Measurements from ENCODE around the gene SLC9A3. TPM values are rescaled to one million over a fixed set of nuclear protein-coding genes. Genes with fewer than 3 reads are reported as not detected.
A peak's percentile ranks its signal among the peaks of the same experiment; 100 is the strongest.
"Not testable (repeated sequence)": the region's sequence is repeated elsewhere in the genome, so short reads cannot be mapped to it uniquely, and the experiment has no call there.

SLC9A3 gene
- total RNA-seq, 1 donor from 2014 or later: 1.1 TPM

DNA sequence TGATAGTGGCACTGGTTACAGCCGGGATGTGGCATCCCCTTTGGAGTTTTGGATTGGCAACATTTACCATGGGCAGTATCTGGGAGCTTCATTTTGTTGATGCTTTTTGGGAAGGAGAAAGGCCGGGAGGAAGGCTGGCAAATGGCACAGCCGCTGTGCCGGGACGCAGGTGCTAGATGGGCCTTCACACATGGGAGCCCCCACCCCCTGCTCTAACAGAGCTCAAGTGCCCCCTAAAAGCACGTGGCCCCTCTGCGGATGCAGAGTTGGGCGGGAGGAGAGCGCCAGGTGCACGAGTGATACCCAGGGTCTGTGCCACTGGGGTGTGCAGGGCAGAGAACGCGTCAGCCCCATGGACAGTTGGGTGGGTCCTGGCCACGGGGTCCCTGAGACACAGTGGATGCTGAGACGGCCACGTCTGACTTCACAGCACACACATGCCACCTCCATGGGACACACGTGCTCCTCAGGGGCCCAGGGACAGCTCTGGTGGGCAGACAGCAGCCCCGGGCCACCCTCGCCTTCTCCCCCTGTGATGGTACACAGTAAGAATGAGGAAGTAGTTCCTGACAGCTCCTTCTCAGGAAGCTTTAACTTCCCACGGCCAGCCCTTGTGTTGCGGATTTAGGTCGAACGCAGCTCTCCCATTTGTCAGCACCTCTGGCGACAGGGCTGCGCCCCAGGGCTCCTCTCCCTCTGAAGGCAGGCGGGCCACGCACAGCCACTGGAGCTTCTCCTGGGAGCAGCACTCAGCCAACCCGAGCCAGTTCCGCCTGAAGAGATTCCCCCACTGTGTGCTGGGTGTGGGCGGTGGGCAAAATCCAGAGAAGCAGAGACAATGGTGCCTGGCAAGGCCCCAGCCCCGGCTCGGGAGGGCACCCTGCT is 10.8 kb downstream of the SLC9A3 start:
- peak in 1 of 2 donors; percentile 37 for ATAC-seq

DNA sequence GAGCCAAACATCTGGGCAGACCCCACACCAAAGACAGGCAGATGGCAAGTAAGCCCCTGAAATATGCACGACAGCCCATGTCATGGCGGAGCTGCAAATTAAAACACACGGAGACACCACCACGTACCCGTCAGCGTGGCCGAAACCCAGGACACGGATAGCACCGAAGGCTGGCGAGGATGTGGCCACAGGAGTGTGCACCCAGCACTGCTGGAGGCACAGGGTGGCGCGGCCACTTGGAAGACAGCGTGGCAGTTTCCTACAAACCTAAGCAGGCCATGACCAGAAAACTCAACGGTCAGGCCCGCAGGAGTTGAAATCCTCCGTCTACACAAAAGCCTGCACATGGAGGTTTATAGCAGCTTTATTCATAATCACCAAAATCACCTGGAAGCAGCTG is 12.8 kb downstream of the SLC9A3 start:
- no peak overlapping the region for H3K4me3 ChIP-seq
- intact Hi-C loops (cut with DNase I): no loop called here
- no peaks in the 10 kb centered on the region for H3K4me1 ChIP-seq
- H3K9me3 ChIP-seq: no peaks in the 10 kb centered on the region
- H3K27me3 ChIP-seq (ENCODE audit: low read depth): peaks cover 24% of the 10 kb centered on the region
- DNase-seq (no peak), ATAC-seq (no peak)
- no peak overlapping the region for H3K27ac ChIP-seq
- TF ChIP-seq, protein P1, sequence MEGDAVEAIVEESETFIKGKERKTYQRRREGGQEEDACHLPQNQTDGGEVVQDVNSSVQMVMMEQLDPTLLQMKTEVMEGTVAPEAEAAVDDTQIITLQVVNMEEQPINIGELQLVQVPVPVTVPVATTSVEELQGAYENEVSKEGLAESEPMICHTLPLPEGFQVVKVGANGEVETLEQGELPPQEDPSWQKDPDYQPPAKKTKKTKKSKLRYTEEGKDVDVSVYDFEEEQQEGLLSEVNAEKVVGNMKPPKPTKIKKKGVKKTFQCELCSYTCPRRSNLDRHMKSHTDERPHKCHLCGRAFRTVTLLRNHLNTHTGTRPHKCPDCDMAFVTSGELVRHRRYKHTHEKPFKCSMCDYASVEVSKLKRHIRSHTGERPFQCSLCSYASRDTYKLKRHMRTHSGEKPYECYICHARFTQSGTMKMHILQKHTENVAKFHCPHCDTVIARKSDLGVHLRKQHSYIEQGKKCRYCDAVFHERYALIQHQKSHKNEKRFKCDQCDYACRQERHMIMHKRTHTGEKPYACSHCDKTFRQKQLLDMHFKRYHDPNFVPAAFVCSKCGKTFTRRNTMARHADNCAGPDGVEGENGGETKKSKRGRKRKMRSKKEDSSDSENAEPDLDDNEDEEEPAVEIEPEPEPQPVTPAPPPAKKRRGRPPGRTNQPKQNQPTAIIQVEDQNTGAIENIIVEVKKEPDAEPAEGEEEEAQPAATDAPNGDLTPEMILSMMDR (IDR thresholded peaks at IDR 0.05): no peak
- no peaks in the 10 kb centered on the region for H3K36me3 ChIP-seq

More for the DNA sequence above, 10.8 kb downstream of the SLC9A3 start:
- no peaks in the 10 kb centered on the region for H3K4me1 ChIP-seq
- no peak overlapping the region for H3K4me3 ChIP-seq
- intact Hi-C loops (cut with DNase I): no loop called here
- H3K36me3 ChIP-seq: no peaks in the 10 kb centered on the region
- no peak overlapping the region for H3K27ac ChIP-seq
- TF ChIP-seq, protein P1 (IDR thresholded peaks at IDR 0.05): no peak
- DNase-seq: no peak
- peaks cover 27% of the 10 kb centered on the region for H3K27me3 ChIP-seq (ENCODE audit: low read depth)
- no peaks in the 10 kb centered on the region for H3K9me3 ChIP-seq

DNA sequence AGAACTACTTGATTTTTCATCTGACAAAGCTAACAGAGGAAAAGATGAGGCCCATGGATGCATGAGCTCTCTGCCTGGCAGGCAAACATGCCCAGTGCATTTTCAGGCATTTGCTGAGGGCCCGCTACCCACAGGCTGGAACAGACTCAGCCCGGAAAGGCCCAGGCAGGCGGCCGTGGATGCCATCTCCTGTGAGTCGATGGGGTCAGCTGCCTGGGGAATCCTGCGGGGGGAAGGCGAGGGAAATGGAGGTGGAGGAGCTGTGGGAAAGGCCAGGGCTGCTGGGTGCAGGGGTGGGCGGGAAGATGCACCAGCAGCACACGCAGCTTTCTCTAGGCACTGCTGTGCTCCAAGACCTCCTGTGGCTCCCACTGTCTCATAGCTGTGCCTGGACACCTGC is 13.7 kb downstream of the SLC9A3 start:
- H3K9me3 ChIP-seq: no peaks in the 10 kb centered on the region
- H3K27me3 ChIP-seq (ENCODE audit: low read depth): peaks cover 27% of the 10 kb centered on the region
- intact Hi-C loops (cut with DNase I): no loop called here
- no peaks in the 10 kb centered on the region for H3K36me3 ChIP-seq
- no peaks in the 10 kb centered on the region for H3K4me1 ChIP-seq
- H3K4me3 ChIP-seq: no peak overlapping the region
- no peak for ATAC-seq
- DNase-seq: no peak
- TF ChIP-seq, protein P1 (IDR thresholded peaks at IDR 0.05): no peak
- no peak overlapping the region for H3K27ac ChIP-seq

DNA sequence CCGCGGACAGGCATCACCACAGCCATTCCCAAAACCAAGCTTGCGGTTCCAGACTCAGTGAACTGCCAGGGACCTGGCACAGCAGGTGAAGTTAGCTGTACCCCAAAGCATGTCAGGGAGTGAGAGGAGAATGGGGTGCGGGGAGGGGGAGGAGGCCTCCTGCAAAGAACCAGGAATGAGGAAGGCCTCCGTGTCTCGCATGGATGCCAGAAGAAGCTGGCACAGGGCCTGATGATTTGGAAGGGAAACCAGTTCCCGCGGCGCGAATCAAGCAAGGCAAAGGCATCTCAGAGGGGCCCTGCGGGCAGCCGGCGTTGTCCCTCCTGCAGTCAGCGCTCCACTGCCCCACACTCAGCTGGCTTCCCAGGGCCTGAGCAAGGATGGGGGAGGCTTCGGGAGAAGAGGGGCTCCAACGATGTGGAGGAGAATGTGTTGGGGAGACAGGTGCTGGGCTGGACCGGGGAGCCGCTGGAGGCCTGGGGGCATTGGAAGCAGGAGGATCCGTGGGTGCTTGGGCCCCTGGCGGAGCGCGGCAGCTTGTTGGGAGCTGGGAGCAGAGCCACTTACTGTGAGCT is 14.6 kb downstream of the SLC9A3 start:
- TF ChIP-seq, protein P1 (IDR thresholded peaks at IDR 0.05): no peak
- Histone ChIP-seq H3K36me3 (no peaks in the 10 kb centered on the region), H3K9me3 (no peaks in the 10 kb centered on the region), H3K4me3 (no peak overlapping the region), H3K27me3 (ENCODE audit: low read depth) (peaks cover 26% of the 10 kb centered on the region), H3K4me1 (no peaks in the 10 kb centered on the region), H3K27ac (no peak overlapping the region)
- DNase-seq: no peak
- intact Hi-C loops (cut with DNase I): no loop called here
- no peak for ATAC-seq

DNA sequence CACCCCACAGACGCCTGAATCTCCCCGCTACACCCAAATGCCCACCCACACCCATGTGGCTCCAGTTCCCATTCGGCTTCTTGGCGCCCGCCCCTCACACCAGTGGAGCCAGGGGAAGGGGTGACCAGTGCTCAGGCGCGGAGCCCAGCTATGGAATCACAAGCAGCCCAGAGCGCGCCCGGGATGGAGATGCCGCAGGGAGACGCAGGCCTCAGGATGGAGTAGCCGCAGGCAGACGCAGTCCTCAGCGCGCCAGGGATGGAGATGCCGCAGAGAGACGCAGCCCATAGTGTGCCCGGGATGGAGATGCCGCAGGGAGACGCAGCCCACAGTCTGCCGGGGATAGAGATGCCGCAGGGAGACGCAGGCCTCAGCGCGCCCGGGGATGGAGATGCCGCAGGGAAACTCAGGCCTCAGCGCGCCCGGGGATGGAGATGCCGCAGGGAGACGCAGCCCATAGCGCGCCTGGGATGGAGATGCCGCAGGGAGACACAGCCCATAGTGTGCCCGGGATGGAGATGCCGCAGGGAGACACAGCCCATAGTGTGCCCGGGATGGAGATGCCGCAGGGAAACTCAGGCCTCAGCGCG is 16.2 kb downstream of the SLC9A3 start:
- peaks cover 28% of the 10 kb centered on the region for H3K27me3 ChIP-seq (ENCODE audit: low read depth)
- H3K9me3 ChIP-seq; H3K27ac ChIP-seq; H3K4me1 ChIP-seq; H3K4me3 ChIP-seq; intact Hi-C loops (cut with DNase I); ATAC-seq; H3K36me3 ChIP-seq; DNase-seq: not testable (repeated sequence)

Data from lower lobe of right lung (tissue), 2 donors.